Activated CD8-positive, alpha-beta T cell treated with anti-CD3 and anti-CD28 coated beads for 36 hours (primary cell): Measurements from ENCODE around the gene CNN2. TPM values are rescaled to one million over a fixed set of nuclear protein-coding genes. Genes with fewer than 3 reads are reported as not detected.

Experiments
- ATAC-seq: fragments of 200-7000 bp; cut with Tn5 transposase; one replicate; pipeline ENCODE4 v1.10.0; 2021; ENCODE audit warnings: mild to moderate bottlenecking, moderate library complexity
- CTCF ChIA-PET: fragments of 350-600 bp; sonication (Branson Sonifier 250); formaldehyde crosslinking; loops from one replicate; lab custom pipeline; 2021; ENCODE audit warnings: antibody characterized with exemption; lab: Charles Lee
- POLR2A ChIA-PET: fragments of 350-600 bp; sonication (Branson Sonifier 250); formaldehyde crosslinking; loops from one replicate; lab custom pipeline; 2021; ENCODE audit warnings: antibody characterized with exemption; lab: Charles Lee
- DNase-seq: peaks from one replicate; pipeline ENCODE4 v3.0.0-alpha.2; 2020
- H3K27ac Mint-ChIP-seq: one replicate; pipeline ENCODE4 v1.8.0; 2021; ENCODE audit warnings: mild to moderate bottlenecking, mixed read lengths
- H3K27me3 Mint-ChIP-seq: one replicate; pipeline ENCODE4 v1.8.0; 2021; ENCODE audit warnings: mixed read lengths
- H3K36me3 Mint-ChIP-seq: one replicate; pipeline ENCODE4 v1.8.0; 2021; ENCODE audit warnings: low read depth, mixed read lengths
- H3K4me1 Mint-ChIP-seq: one replicate; pipeline ENCODE4 v1.8.0; 2021; ENCODE audit warnings: low read depth, mixed read lengths
- H3K4me3 Mint-ChIP-seq: one replicate; pipeline ENCODE4 v1.8.0; 2021; ENCODE audit warnings: mild to moderate bottlenecking, moderate library complexity, mixed read lengths
- H3K9me3 Mint-ChIP-seq: one replicate; pipeline ENCODE4 v1.8.0; 2021; ENCODE audit warnings: mixed read lengths
- CTCF ChIP-seq: fragments of 200-600 bp; IDR thresholded peaks from one replicate; pipeline ENCODE4 v1.8.0; 2022; ENCODE audit warnings: antibody characterized with exemption, mild to moderate bottlenecking
- intact Hi-C: fragments of 100-400 bp; cut with micrococcal nuclease; formaldehyde crosslinking; loops from one replicate; pipeline ENCODE4 v1.10.0; 2022
- total RNA-seq, 2 experiments: library from RNA; stranded (reverse); gene quantifications; one replicate each; pipeline ENCODE4 v1.2.3, GENCODE V29; 2021

Gene CNN2
- total RNA-seq, 2 experiments from 2014 or later = 97.4 to 98.3 TPM

- Mint-ChIP-seq H3K27me3 (peaks cover 17% of the 10 kb centered on the region), H3K4me1 (no peaks in the 10 kb centered on the region), H3K36me3 (peaks cover under 1% of the 10 kb centered on the region), H3K4me3 (no peak overlapping the region), H3K27ac (no peak overlapping the region), H3K9me3 (no peaks in the 10 kb centered on the region)
- ATAC-seq (no peak), DNase-seq (no peak)
- ChIA-PET POLR2A (no interaction called here), CTCF (interaction anchor here (0.6 kb wide), 1 partner anchor 836 kb away, joined by 3 read pairs; no protein-coding TSS in a partner anchor)
- TF ChIP-seq CTCF = no peak
- intact Hi-C loops = no loop called here
Observed at GRCh38 chr19:1003283-1003682, 23.1 kb upstream of the CNN2 start.

GRCh38 chr19:1004204-1004802, 22.1 kb upstream of the CNN2 start:
- Mint-ChIP-seq H3K4me3 (no peak overlapping the region), H3K4me1 (no peaks in the 10 kb centered on the region), H3K9me3 (no peaks in the 10 kb centered on the region), H3K36me3 (peaks cover 2% of the 10 kb centered on the region), H3K27me3 (peaks cover 11% of the 10 kb centered on the region), H3K27ac (no peak overlapping the region)
- no peak for TF ChIP-seq CTCF
- no peak for DNase-seq
- intact Hi-C loops = no loop called here
- ChIA-PET CTCF (interaction anchor here (1.2 kb wide), 1 partner anchor 81 kb away, joined by 3 read pairs; no protein-coding TSS in a partner anchor), POLR2A (interaction anchor here (0.9 to 1.7 kb wide), 3 partner anchors 8 to 20 kb away, joined by 3 to 6 read pairs (median 4); partner anchors contain the start of gene WDR18)
- ATAC-seq = no peak

GRCh38 chr19:1004803-1005664, 21.4 kb upstream of the CNN2 start:
- ATAC-seq (no peak), DNase-seq (no peak)
- intact Hi-C loops = no loop called here
- no peak overlapping the region for H3K4me3 Mint-ChIP-seq
- H3K27me3 Mint-ChIP-seq = peaks cover 8% of the 10 kb centered on the region
- ChIA-PET POLR2A (interaction anchor here (0.9 to 2.0 kb wide), 4 partner anchors 8 to 21 kb away, joined by 3 to 13 read pairs (median 5); partner anchors contain the start of gene WDR18), CTCF (interaction anchor here (1.2 kb wide), 1 partner anchor 82 kb away, joined by 3 read pairs; no protein-coding TSS in a partner anchor)
- H3K27ac Mint-ChIP-seq = no peak overlapping the region
- H3K9me3 Mint-ChIP-seq = no peaks in the 10 kb centered on the region
- peaks cover 5% of the 10 kb centered on the region for H3K36me3 Mint-ChIP-seq
- TF ChIP-seq CTCF = no peak
- no peaks in the 10 kb centered on the region for H3K4me1 Mint-ChIP-seq

- no peak for DNase-seq
- Mint-ChIP-seq H3K27me3 (peaks cover 3% of the 10 kb centered on the region), H3K27ac (no peak overlapping the region), H3K36me3 (peaks cover 5% of the 10 kb centered on the region), H3K4me1 (no peaks in the 10 kb centered on the region), H3K4me3 (no peak overlapping the region), H3K9me3 (no peaks in the 10 kb centered on the region)
- no peak for TF ChIP-seq CTCF
- intact Hi-C loops = no loop called here
- ATAC-seq = no peak
- ChIA-PET CTCF (interaction anchor here (0.7 kb wide), 1 partner anchor 9 kb away, joined by 3 read pairs; no protein-coding TSS in a partner anchor), POLR2A (interaction anchor here (2.0 kb wide), 1 partner anchor 9 kb away, joined by 13 read pairs; no protein-coding TSS in a partner anchor)
Observed at GRCh38 chr19:1006711-1007398, 19.6 kb upstream of the CNN2 start.
